WTC11 (cell line): ENCODE measurements around the gene FGF11. TPM values are rescaled to one million over a fixed set of nuclear protein-coding genes. Genes with fewer than 3 reads are reported as not detected.

Experiments
- ATAC-seq: fragments of 200-7000 bp; cut with Tn5 transposase; 2 replicates; pipeline ENCODE4 v1.10.0; 2021; ENCODE audit warnings: mild to moderate bottlenecking, moderate library complexity
- CTCF ChIA-PET: fragments of 300-600 bp; sonication (Branson Sonifier 250); formaldehyde crosslinking; loops from one replicate; lab custom pipeline; 2021; ENCODE audit warnings: antibody characterized with exemption; lab: Charles Lee
- POLR2A ChIA-PET: fragments of 350-600 bp; sonication (Branson Sonifier 250); formaldehyde crosslinking; loops from one replicate; lab custom pipeline; 2021; ENCODE audit warnings: antibody characterized with exemption; lab: Charles Lee
- DNase-seq: peaks from one replicate; pipeline ENCODE4 v3.0.0; 2021; ENCODE audit warnings: low spot score
- H3K27ac Mint-ChIP-seq: 2 replicates; pipeline ENCODE4 v1.8.0; 2021; ENCODE audit warnings: mixed read lengths
- H3K27me3 Mint-ChIP-seq: 2 replicates; pipeline ENCODE4 v1.8.0; 2021; ENCODE audit warnings: low read depth, mild to moderate bottlenecking, moderate library complexity, mixed read lengths
- H3K36me3 Mint-ChIP-seq: 2 replicates; pipeline ENCODE4 v1.8.0; 2021; ENCODE audit warnings: mixed read lengths
- H3K4me1 Mint-ChIP-seq: 2 replicates; pipeline ENCODE4 v1.8.0; 2022; ENCODE audit warnings: mixed read lengths
- H3K4me3 Mint-ChIP-seq: 2 replicates; pipeline ENCODE4 v1.8.0; 2021; ENCODE audit warnings: mild to moderate bottlenecking, moderate library complexity, mixed read lengths
- H3K9me3 Mint-ChIP-seq: 2 replicates; pipeline ENCODE4 v1.8.0; 2021; ENCODE audit warnings: mixed read lengths
- E2F4 ChIP-seq: sonication (generic); formaldehyde crosslinking; IDR thresholded peaks from 2 replicates; pipeline ENCODE4 v1.8.1; 2022; ENCODE audit warnings: low read depth, mild to moderate bottlenecking, moderate library complexity, missing genetic modification reagents, borderline replicate concordance
- FOXP4 ChIP-seq: sonication (generic); formaldehyde crosslinking; IDR thresholded peaks from 2 replicates; pipeline ENCODE4 v1.8.0; 2022; ENCODE audit warnings: mild to moderate bottlenecking, missing genetic modification reagents
- GTF2I ChIP-seq: fragments of 250-450 bp; sonication (Bioruptor Pico); conservative IDR thresholded peaks from 2 replicates; pipeline ENCODE4 v1.4.0; 2021; ENCODE audit warnings: mild to moderate bottlenecking
- IRF2 ChIP-seq: sonication (generic); formaldehyde crosslinking; IDR thresholded peaks from 2 replicates; pipeline ENCODE4 v1.8.0; 2022; ENCODE audit warnings: low read depth, missing genetic modification reagents, borderline replicate concordance
- NFATC4 ChIP-seq: fragments of 250-450 bp; sonication (Bioruptor Pico); IDR thresholded peaks from 2 replicates; pipeline ENCODE4 v1.9.0; 2021; ENCODE audit warnings: mild to moderate bottlenecking
- NFYB ChIP-seq: sonication (generic); formaldehyde crosslinking; conservative IDR thresholded peaks from 2 replicates; pipeline ENCODE4 v1.8.0; 2022; ENCODE audit warnings: low read depth, missing genetic modification reagents
- SOX15 ChIP-seq: fragments of 250-450 bp; sonication (Bioruptor Pico); IDR thresholded peaks from 2 replicates; pipeline ENCODE4 v1.9.0; 2021; ENCODE audit warnings: mild to moderate bottlenecking
- TEAD4 ChIP-seq: sonication (generic); formaldehyde crosslinking; IDR thresholded peaks from 2 replicates; pipeline ENCODE4 v1.8.0; 2022; ENCODE audit warnings: mild to moderate bottlenecking, missing genetic modification reagents
- ZBTB21 ChIP-seq: sonication (generic); formaldehyde crosslinking; IDR thresholded peaks from 2 replicates; pipeline ENCODE4 v1.8.1; 2023; ENCODE audit warnings: mild to moderate bottlenecking, missing genetic modification reagents, borderline replicate concordance
- ZNF138 ChIP-seq: sonication (generic); formaldehyde crosslinking; conservative IDR thresholded peaks from 2 replicates; pipeline ENCODE4 v1.8.1; 2022; ENCODE audit warnings: mild to moderate bottlenecking, moderate library complexity, missing genetic modification reagents
- ZNF423 ChIP-seq: fragments of 250-450 bp; sonication (Bioruptor Pico); IDR thresholded peaks from 2 replicates; pipeline ENCODE4 v2.1.2; 2022; ENCODE audit warnings: mild to moderate bottlenecking, moderate library complexity
- total RNA-seq: library from RNA; stranded (reverse); gene quantifications from 3 replicates; pipeline ENCODE4 v1.2.3, GENCODE V29; 2021
- TF ChIP-seq, protein P1 (sequence below): fragments of 250-450 bp; sonication (Bioruptor Pico); IDR thresholded peaks from 2 replicates; pipeline ENCODE4 v1.9.0; 2021; ENCODE audit warnings: mild to moderate bottlenecking
- TF ChIP-seq, protein P2 (sequence below): sonication (generic); formaldehyde crosslinking; IDR thresholded peaks from 2 replicates; pipeline ENCODE4 v1.8.1; 2022; ENCODE audit warnings: missing genetic modification reagents, borderline replicate concordance
- TF ChIP-seq, protein P3 (sequence below): fragments of 250-450 bp; sonication (Bioruptor Pico); IDR thresholded peaks from 2 replicates; pipeline ENCODE4 v1.9.0; 2021; ENCODE audit warnings: mild to moderate bottlenecking, borderline replicate concordance

Gene FGF11
- total RNA-seq, 1 experiment from 2014 or later, result 19.8 TPM

DNA sequence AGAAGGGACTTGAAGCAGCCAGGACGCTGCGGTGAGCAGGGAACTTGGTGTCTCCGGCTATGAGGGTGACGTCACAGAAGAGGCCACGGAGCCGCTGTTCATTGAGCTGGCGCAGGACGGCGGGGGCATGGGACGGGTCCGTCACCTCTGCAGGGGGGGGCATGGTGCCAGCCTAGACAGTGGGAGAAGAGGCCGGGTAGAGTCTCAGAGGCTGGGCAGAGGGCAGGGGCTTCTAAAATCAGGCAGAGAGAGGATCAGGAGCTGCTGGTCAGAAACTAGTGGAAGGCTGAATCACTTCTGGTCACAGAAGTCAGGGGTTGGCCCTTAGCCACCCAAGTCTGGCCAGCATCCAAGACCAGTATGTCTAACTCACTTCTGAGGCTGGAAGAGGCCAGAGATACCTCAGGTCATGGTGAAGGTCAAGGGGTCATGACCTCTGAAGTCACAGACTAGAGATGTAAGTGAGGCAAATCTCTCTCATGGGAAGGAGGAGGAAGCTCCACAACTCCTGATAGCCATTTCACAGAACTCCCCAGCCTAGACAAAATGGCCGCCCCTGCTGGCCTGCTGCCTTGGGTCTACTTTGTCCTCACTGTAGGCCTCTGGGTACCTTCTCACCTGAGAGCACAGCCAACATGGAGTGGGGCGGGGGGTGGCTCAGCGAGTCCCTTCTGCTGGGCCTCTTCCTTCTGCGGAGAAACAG, 27.5 kb downstream of the FGF11 start:
- H3K27ac Mint-ChIP-seq, result peak overlapping the region; percentile 36; the same call in 1 of the 2 replicates
- ChIA-PET POLR2A (no interaction called here), CTCF (interaction anchor here (0.6 kb wide), 1 partner anchor 12 kb away, joined by 3 read pairs; no protein-coding TSS in a partner anchor)
- no peaks in the 10 kb centered on the region for H3K27me3 Mint-ChIP-seq
- no peak for ATAC-seq
- H3K4me1 Mint-ChIP-seq, result 0 out of 2 replicates have a peak, but pooled peaks cover 6% of the 10 kb centered on the region
- no peak for DNase-seq
- H3K9me3 Mint-ChIP-seq, result no peaks in the 10 kb centered on the region
- no peaks in the 10 kb centered on the region for H3K36me3 Mint-ChIP-seq
- TF ChIP-seq FOXP4 (CRISPR knock-in tag) (no peak), NFATC4 (no peak), IRF2 (CRISPR knock-in tag) (no peak), NFYB (CRISPR knock-in tag) (no peak), E2F4 (CRISPR knock-in tag) (no peak), GTF2I (CRISPR knock-in tag) (no peak), ZNF423 (CRISPR knock-in tag) (no peak), ZBTB21 (CRISPR knock-in tag) (no peak), SOX15 (CRISPR knock-in tag) (no peak), TEAD4 (no peak), ZNF138 (CRISPR knock-in tag) (no peak)
- TF ChIP-seq, protein P1, sequence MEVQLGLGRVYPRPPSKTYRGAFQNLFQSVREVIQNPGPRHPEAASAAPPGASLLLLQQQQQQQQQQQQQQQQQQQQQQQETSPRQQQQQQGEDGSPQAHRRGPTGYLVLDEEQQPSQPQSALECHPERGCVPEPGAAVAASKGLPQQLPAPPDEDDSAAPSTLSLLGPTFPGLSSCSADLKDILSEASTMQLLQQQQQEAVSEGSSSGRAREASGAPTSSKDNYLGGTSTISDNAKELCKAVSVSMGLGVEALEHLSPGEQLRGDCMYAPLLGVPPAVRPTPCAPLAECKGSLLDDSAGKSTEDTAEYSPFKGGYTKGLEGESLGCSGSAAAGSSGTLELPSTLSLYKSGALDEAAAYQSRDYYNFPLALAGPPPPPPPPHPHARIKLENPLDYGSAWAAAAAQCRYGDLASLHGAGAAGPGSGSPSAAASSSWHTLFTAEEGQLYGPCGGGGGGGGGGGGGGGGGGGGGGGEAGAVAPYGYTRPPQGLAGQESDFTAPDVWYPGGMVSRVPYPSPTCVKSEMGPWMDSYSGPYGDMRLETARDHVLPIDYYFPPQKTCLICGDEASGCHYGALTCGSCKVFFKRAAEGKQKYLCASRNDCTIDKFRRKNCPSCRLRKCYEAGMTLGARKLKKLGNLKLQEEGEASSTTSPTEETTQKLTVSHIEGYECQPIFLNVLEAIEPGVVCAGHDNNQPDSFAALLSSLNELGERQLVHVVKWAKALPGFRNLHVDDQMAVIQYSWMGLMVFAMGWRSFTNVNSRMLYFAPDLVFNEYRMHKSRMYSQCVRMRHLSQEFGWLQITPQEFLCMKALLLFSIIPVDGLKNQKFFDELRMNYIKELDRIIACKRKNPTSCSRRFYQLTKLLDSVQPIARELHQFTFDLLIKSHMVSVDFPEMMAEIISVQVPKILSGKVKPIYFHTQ, result no peak
- TF ChIP-seq, protein P2, sequence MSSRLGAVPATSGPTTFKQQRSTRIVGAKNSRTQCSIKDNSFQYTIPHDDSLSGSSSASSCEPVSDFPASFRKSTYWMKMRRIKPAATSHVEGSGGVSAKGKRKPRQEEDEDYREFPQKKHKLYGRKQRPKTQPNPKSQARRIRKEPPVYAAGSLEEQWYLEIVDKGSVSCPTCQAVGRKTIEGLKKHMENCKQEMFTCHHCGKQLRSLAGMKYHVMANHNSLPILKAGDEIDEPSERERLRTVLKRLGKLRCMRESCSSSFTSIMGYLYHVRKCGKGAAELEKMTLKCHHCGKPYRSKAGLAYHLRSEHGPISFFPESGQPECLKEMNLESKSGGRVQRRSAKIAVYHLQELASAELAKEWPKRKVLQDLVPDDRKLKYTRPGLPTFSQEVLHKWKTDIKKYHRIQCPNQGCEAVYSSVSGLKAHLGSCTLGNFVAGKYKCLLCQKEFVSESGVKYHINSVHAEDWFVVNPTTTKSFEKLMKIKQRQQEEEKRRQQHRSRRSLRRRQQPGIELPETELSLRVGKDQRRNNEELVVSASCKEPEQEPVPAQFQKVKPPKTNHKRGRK (CRISPR knock-in tag), result no peak
- TF ChIP-seq, protein P3, sequence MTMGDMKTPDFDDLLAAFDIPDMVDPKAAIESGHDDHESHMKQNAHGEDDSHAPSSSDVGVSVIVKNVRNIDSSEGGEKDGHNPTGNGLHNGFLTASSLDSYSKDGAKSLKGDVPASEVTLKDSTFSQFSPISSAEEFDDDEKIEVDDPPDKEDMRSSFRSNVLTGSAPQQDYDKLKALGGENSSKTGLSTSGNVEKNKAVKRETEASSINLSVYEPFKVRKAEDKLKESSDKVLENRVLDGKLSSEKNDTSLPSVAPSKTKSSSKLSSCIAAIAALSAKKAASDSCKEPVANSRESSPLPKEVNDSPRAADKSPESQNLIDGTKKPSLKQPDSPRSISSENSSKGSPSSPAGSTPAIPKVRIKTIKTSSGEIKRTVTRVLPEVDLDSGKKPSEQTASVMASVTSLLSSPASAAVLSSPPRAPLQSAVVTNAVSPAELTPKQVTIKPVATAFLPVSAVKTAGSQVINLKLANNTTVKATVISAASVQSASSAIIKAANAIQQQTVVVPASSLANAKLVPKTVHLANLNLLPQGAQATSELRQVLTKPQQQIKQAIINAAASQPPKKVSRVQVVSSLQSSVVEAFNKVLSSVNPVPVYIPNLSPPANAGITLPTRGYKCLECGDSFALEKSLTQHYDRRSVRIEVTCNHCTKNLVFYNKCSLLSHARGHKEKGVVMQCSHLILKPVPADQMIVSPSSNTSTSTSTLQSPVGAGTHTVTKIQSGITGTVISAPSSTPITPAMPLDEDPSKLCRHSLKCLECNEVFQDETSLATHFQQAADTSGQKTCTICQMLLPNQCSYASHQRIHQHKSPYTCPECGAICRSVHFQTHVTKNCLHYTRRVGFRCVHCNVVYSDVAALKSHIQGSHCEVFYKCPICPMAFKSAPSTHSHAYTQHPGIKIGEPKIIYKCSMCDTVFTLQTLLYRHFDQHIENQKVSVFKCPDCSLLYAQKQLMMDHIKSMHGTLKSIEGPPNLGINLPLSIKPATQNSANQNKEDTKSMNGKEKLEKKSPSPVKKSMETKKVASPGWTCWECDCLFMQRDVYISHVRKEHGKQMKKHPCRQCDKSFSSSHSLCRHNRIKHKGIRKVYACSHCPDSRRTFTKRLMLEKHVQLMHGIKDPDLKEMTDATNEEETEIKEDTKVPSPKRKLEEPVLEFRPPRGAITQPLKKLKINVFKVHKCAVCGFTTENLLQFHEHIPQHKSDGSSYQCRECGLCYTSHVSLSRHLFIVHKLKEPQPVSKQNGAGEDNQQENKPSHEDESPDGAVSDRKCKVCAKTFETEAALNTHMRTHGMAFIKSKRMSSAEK, result no peak
- no peak overlapping the region for H3K4me3 Mint-ChIP-seq
